Cardiac muscle cell (in vitro differentiated cells and primary cell): ENCODE results near the gene SPAG7. TPM values are rescaled to one million over a fixed set of nuclear protein-coding genes. Genes with fewer than 3 reads are reported as not detected.

Source experiments
- DNase-seq, 2 donors: peaks; one replicate each; pipeline versions ENCODE4 v3.0.0 to v3.0.0-alpha.2; 2010 to 2017; ENCODE audit warnings: low read depth in 1 of 2, low spot score in 1 of 2
- H3K27ac ChIP-seq: fragments of 200-600 bp; sonication (generic); 2 replicates; pipeline ENCODE4 v1.5.1; 2016
- H3K27me3 ChIP-seq: fragments of 200-600 bp; sonication (generic); 2 replicates; pipeline ENCODE4 v1.6.0; 2016; ENCODE audit warnings: control low read depth
- H3K36me3 ChIP-seq: fragments of 200-600 bp; sonication (generic); 2 replicates; pipeline ENCODE4 v1.5.1; 2016; ENCODE audit warnings: control low read depth
- H3K4me1 ChIP-seq: fragments of 200-600 bp; sonication (generic); 2 replicates; pipeline ENCODE4 v1.8.1; 2017; ENCODE audit warnings: low read depth, mild to moderate bottlenecking, mixed run types
- H3K4me3 ChIP-seq: fragments of 200-600 bp; sonication (generic); 2 replicates; pipeline ENCODE4 v1.5.1; 2016; ENCODE audit warnings: mild to moderate bottlenecking
- H3K9me3 ChIP-seq: fragments of 200-600 bp; sonication (generic); 2 replicates; pipeline ENCODE4 v1.5.1; 2017; ENCODE audit warnings: low read depth, mild to moderate bottlenecking, control low read depth
- CTCF ChIP-seq: IDR thresholded peaks from 2 replicates; pipeline ENCODE4 v1.5.1; 2012; ENCODE audit warnings: low read depth, mild to moderate bottlenecking, low read length
- polyA plus RNA-seq: library from polyadenylated mRNA; unstranded; fragments of >200 nt; fragmentation: Nextera tagmentation; extraction: Ambion mirVana; gene quantifications from 2 replicates; pipeline ENCODE4 v1.2.1, GENCODE V29; 2016
- total RNA-seq: library from RNA; depleted of rRNA; stranded (reverse); fragments of >200 nt; gene quantifications from 2 replicates; pipeline ENCODE4 v1.2.3, GENCODE V29; 2016

SPAG7 gene
- total and polyA plus RNA-seq, 2 experiments from 2014 or later: 227 to 399 TPM

- peaks cover 14% of the 10 kb centered on the region for H3K4me1 ChIP-seq
- H3K36me3 ChIP-seq: peaks cover 33% of the 10 kb centered on the region
- no peaks in the 10 kb centered on the region for H3K9me3 ChIP-seq
- H3K27ac ChIP-seq: peak overlapping the region; percentile 48
- no peaks in the 10 kb centered on the region for H3K27me3 ChIP-seq
- no peak overlapping the region for H3K4me3 ChIP-seq
- DNase-seq: no peak
- no peak for TF ChIP-seq CTCF
Observed at GRCh38 chr17:4958102-4958501, 9.5 kb downstream of the SPAG7 start.

GRCh38 chr17:4956493-4957061, 11.0 kb downstream of the SPAG7 start:
- Histone ChIP-seq H3K36me3 (peaks cover 33% of the 10 kb centered on the region), H3K4me1 (peaks cover 29% of the 10 kb centered on the region), H3K9me3 (no peaks in the 10 kb centered on the region), H3K4me3 (no peak overlapping the region), H3K27ac (peak overlapping the region; percentile 72), H3K27me3 (no peaks in the 10 kb centered on the region)
- peak; percentile 35 for TF ChIP-seq CTCF
- DNase-seq: peak in 1 of 2 donors; percentile 41

GRCh38 chr17:4955091-4955490, 12.5 kb downstream of the SPAG7 start:
- TF ChIP-seq CTCF: no peak
- H3K4me1 ChIP-seq: peaks cover 37% of the 10 kb centered on the region
- DNase-seq: no peak
- peaks cover 33% of the 10 kb centered on the region for H3K36me3 ChIP-seq
- no peaks in the 10 kb centered on the region for H3K27me3 ChIP-seq
- H3K9me3 ChIP-seq: no peaks in the 10 kb centered on the region
- H3K4me3 ChIP-seq: no peak overlapping the region
- no peak overlapping the region for H3K27ac ChIP-seq

- Histone ChIP-seq H3K9me3 (no peaks in the 10 kb centered on the region), H3K4me1 (peaks cover 37% of the 10 kb centered on the region), H3K4me3 (no peak overlapping the region), H3K27ac (peak overlapping the region; percentile 94), H3K36me3 (peaks cover 22% of the 10 kb centered on the region), H3K27me3 (no peaks in the 10 kb centered on the region)
- TF ChIP-seq CTCF: no peak
- DNase-seq: peak in 1 of 2 donors; percentile 51
Observed at GRCh38 chr17:4953451-4953961, 14.1 kb downstream of the SPAG7 start.

GRCh38 chr17:4951486-4951885, 16.1 kb downstream of the SPAG7 start:
- peak overlapping the region; percentile 94 for H3K27ac ChIP-seq
- DNase-seq: peak in 1 of 2 donors; percentile 89

More at GRCh38 chr17:4951486-4951885, 16.1 kb downstream of the SPAG7 start:
- Histone ChIP-seq H3K4me1 (peaks cover 41% of the 10 kb centered on the region), H3K4me3 (peak overlapping the region; percentile 96), H3K36me3 (peaks cover 20% of the 10 kb centered on the region), H3K27me3 (no peaks in the 10 kb centered on the region), H3K9me3 (no peaks in the 10 kb centered on the region)
- TF ChIP-seq CTCF: no peak
